A673 (cell line): Measurements from ENCODE around the gene IQGAP2. TPM values are rescaled to one million over a fixed set of nuclear protein-coding genes. Genes with fewer than 3 reads are reported as not detected.

Experiments used
- BruUV-seq: library from RNA; stranded (reverse); fragments of 400-500 nt; replicated peaks from 2 replicates; lab custom pipeline; 2021; lab: Mats Ljungman, UMichigan
- CTCF ChIA-PET: fragments of 300-600 bp; sonication (Branson Sonifier 250); formaldehyde crosslinking; loops from one replicate; lab custom pipeline; 2022; ENCODE audit warnings: antibody characterized with exemption; lab: Charles Lee
- POLR2A ChIA-PET: fragments of 300-600 bp; sonication (Branson Sonifier 250); formaldehyde crosslinking; loops from one replicate; lab custom pipeline; 2022; ENCODE audit warnings: antibody characterized with exemption; ENCODE audit not compliant: low non-redundant PET; lab: Charles Lee
- DNase-seq: peaks from one replicate; pipeline ENCODE4 v3.0.0-alpha.2; 2015; ENCODE audit warnings: low spot score
- H3K27ac ChIP-seq: fragments of 200-600 bp; sonication (generic); 2 replicates; pipeline ENCODE4 v1.5.1; 2016; ENCODE audit warnings: mixed run types, low read depth, mild to moderate bottlenecking, mixed read lengths, antibody characterized with exemption, low read length; ENCODE audit not compliant: poor library complexity, severe bottlenecking
- H3K27me3 ChIP-seq: fragments of 200-600 bp; sonication (generic); replicated peaks from 2 replicates; pipeline ENCODE4 v1.6.1; 2017; ENCODE audit warnings: mixed run types, low read depth, mild to moderate bottlenecking, mixed read lengths, antibody characterized with exemption, low read length; ENCODE audit not compliant: insufficient read depth, poor library complexity
- H3K36me3 ChIP-seq: fragments of 200-600 bp; sonication (generic); 2 replicates; pipeline ENCODE4 v1.6.1; 2016; ENCODE audit warnings: mixed run types, mild to moderate bottlenecking, mixed read lengths, antibody characterized with exemption, low read length; ENCODE audit not compliant: insufficient read depth, poor library complexity, severe bottlenecking
- H3K4me1 ChIP-seq: fragments of 200-600 bp; sonication (generic); 2 replicates; pipeline ENCODE4 v1.6.1; 2017; ENCODE audit warnings: mixed run types, mild to moderate bottlenecking, mixed read lengths, antibody characterized with exemption, low read length; ENCODE audit not compliant: insufficient read depth, poor library complexity, severe bottlenecking
- H3K4me3 ChIP-seq: fragments of 200-600 bp; sonication (generic); 2 replicates; pipeline ENCODE4 v1.5.1; 2016; ENCODE audit warnings: low read depth, mixed run types, mild to moderate bottlenecking, mixed read lengths, low read length; ENCODE audit not compliant: poor library complexity, severe bottlenecking
- H3K9me3 ChIP-seq: fragments of 200-600 bp; sonication (generic); 2 replicates; pipeline ENCODE4 v1.6.1; 2016; ENCODE audit warnings: mixed run types, low read depth, mild to moderate bottlenecking, mixed read lengths, antibody characterized with exemption, low read length; ENCODE audit not compliant: poor library complexity, severe bottlenecking
- CTCF ChIP-seq: fragments of 300-800, 200-600 bp; sonication (generic); conservative IDR thresholded peaks from 2 replicates; pipeline ENCODE4 v1.5.1; 2017; ENCODE audit warnings: low read depth, mild to moderate bottlenecking, antibody characterized with exemption, low read length, moderate library complexity, mixed read lengths
- EZH2 ChIP-seq: fragments of 200-600 bp; sonication (generic); IDR thresholded peaks from 2 replicates; pipeline ENCODE4 v1.6.1; 2017; ENCODE audit warnings: borderline replicate concordance, low read depth, mild to moderate bottlenecking, mixed read lengths, antibody characterized with exemption, low read length; ENCODE audit not compliant: poor library complexity, severe bottlenecking
- intact Hi-C: fragments of 100-400 bp; cut with micrococcal nuclease; formaldehyde crosslinking; loops from one replicate; pipeline ENCODE4 v1.10.0; 2022; ENCODE audit not compliant: unreplicated experiment
- total RNA-seq: library from RNA; stranded (reverse); gene quantifications from 2 replicates; pipeline ENCODE4 v1.2.3, GENCODE V29; 2021

The IQGAP2 gene
- total RNA-seq, 1 experiment from 2014 or later = 26.8 TPM

DNA sequence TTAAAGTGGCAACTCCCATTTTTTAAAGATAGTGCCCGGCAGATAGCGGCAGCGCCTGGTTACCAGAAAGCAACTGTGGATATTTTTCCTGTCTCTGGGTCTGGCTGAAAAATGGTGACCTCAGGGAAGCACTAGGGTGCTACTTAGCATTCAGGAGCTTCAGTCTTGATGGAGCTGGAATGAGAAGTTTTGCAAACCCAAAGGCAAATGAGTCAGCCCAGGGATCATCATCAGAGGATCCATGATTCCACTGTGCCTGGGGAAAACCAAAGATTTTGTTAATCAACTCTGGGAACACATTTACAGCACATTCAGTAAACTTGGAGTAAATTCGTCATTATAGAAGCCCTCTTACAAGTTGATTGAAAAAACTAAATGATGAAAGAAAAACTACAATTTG, 339.5 kb downstream of the IQGAP2 start:
- Histone ChIP-seq H3K27me3 (no peaks in the 10 kb centered on the region), H3K27ac (no peak overlapping the region), H3K36me3 (no peaks in the 10 kb centered on the region), H3K9me3 (no peaks in the 10 kb centered on the region), H3K4me1 (peaks cover 14% of the 10 kb centered on the region), H3K4me3 (no peak overlapping the region)
- BruUV-seq = no TSS peak
- ChIA-PET CTCF (no interaction called here), POLR2A (no interaction called here)
- TF ChIP-seq CTCF (no peak), EZH2 (no peak)
- intact Hi-C loops = no loop called here
- no peak for DNase-seq

- ChIA-PET CTCF (interaction anchor here (0.6 kb wide), 1 partner anchor 44 kb away, joined by 3 read pairs; no protein-coding TSS in a partner anchor), POLR2A (no interaction called here)
- Histone ChIP-seq H3K27me3 (no peaks in the 10 kb centered on the region), H3K4me1 (no peaks in the 10 kb centered on the region), H3K36me3 (no peaks in the 10 kb centered on the region), H3K27ac (no peak overlapping the region), H3K9me3 (no peaks in the 10 kb centered on the region), H3K4me3 (no peak overlapping the region)
- no peak for TF ChIP-seq EZH2
- TF ChIP-seq CTCF = no peak
- no TSS peak for BruUV-seq
- intact Hi-C loops = no loop called here
- no peak for DNase-seq
These were observed 341.5 kb downstream of the IQGAP2 start for GRCh38 chr5:76744632-76745031.

DNA sequence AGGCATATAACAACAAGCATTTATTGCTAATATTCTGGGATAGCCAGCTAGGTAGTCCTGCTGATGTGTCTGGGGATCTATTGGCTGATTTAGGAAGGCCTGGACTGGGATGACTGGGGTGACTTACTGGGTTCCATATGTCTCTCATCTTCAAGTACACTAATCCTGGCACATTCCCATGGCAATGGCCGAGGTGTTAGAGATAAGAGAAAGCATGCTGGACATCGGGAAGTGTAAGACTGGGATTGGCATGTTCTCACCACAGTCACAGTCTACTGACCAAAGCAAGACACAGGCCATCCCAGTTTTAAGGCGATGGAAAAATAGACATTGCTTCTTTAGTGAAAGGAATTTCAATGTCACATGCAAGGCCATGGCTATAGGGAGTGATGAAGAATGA, 342.6 kb downstream of the IQGAP2 start:
- Histone ChIP-seq H3K27me3 (no peaks in the 10 kb centered on the region), H3K9me3 (no peaks in the 10 kb centered on the region), H3K4me1 (no peaks in the 10 kb centered on the region), H3K4me3 (no peak overlapping the region), H3K27ac (no peak overlapping the region), H3K36me3 (no peaks in the 10 kb centered on the region)
- CTCF ChIA-PET = no interaction called here
- intact Hi-C loops = no loop called here
- POLR2A ChIA-PET = no interaction called here
- TF ChIP-seq CTCF (no peak), EZH2 (no peak)
- no peak for DNase-seq
- BruUV-seq = no TSS peak
